Tibial nerve (tissue), 3 donors: ENCODE data around the gene PLCB1.

Experiments
- POLR2A ChIP-seq, 2 donors: fragments of 450-650 bp; IDR thresholded peaks; one replicate each; pipeline ENCODE4 v1.6.1; 2017; ENCODE audit warnings: antibody characterized with exemption in 2 of 2, mild to moderate bottlenecking in 2 of 2, moderate library complexity in 2 of 2
- TF ChIP-seq, protein P1 (sequence below), 5 experiments: fragments of 200-600 bp in 3 of 5; fragments of 450-650 bp in 2 of 5; sonication (generic) in 3 of 5; IDR thresholded peaks; one replicate each; pipeline ENCODE4 v1.5.1; 2016 to 2019; ENCODE audit warnings: antibody characterized with exemption in 5 of 5, mild to moderate bottlenecking in 3 of 5, moderate library complexity in 2 of 5

DNA sequence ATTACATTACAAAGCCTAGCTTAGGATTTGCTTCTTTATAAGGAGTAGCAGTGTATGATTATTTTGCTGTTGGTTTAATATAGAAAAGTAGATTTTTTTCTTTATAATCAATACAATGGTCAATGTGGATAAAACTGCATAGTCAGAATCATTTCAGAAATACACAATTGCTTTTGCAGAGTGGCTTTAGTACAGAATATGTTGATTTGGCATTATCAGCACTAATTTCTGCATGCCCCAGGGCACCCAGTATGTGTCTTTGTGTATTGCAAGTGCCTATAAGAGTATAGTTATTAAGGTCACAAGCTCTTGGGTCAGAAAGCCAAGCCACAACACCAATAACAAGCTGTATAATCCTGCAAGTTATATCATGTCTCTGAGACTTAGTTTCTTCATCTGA lies 258.4 kb downstream of the PLCB1 start:
- TF ChIP-seq, protein P1, sequence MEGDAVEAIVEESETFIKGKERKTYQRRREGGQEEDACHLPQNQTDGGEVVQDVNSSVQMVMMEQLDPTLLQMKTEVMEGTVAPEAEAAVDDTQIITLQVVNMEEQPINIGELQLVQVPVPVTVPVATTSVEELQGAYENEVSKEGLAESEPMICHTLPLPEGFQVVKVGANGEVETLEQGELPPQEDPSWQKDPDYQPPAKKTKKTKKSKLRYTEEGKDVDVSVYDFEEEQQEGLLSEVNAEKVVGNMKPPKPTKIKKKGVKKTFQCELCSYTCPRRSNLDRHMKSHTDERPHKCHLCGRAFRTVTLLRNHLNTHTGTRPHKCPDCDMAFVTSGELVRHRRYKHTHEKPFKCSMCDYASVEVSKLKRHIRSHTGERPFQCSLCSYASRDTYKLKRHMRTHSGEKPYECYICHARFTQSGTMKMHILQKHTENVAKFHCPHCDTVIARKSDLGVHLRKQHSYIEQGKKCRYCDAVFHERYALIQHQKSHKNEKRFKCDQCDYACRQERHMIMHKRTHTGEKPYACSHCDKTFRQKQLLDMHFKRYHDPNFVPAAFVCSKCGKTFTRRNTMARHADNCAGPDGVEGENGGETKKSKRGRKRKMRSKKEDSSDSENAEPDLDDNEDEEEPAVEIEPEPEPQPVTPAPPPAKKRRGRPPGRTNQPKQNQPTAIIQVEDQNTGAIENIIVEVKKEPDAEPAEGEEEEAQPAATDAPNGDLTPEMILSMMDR (IDR thresholded peaks at IDR 0.05), result no peak
- no peak for TF ChIP-seq POLR2A (IDR thresholded peaks at IDR 0.05)
